HepG2 (cell line): ENCODE measurements around the gene SMIM11. TPM values are rescaled to one million over a fixed set of nuclear protein-coding genes. Genes with fewer than 3 reads are reported as not detected.
A peak's percentile ranks its signal among the peaks of the same experiment; 100 is the strongest.

Source experiments
- ARNT2 ChIP-seq: sonication (generic); formaldehyde crosslinking; IDR thresholded peaks from 2 replicates; pipeline ENCODE4 v1.8.0; 2022; ENCODE audit warnings: mild to moderate bottlenecking, low read depth, missing genetic modification reagents, moderate library complexity
- FOXA3 ChIP-seq: IDR thresholded peaks from 2 replicates; pipeline ENCODE4 v1.6.1; 2016; ENCODE audit warnings: missing genetic modification reagents, missing compliant biosample characterization
- GMEB2 ChIP-seq: IDR thresholded peaks from 2 replicates; pipeline ENCODE4 v1.6.1; 2016; ENCODE audit warnings: missing biosample characterization, missing genetic modification reagents, low read depth
- HHEX ChIP-seq: IDR thresholded peaks from 2 replicates; pipeline ENCODE4 v1.6.1; 2016; ENCODE audit warnings: control low read depth
- HOMEZ ChIP-seq: IDR thresholded peaks from 2 replicates; pipeline ENCODE4 v1.6.1; 2016; ENCODE audit warnings: low read depth
- ISX ChIP-seq: sonication (generic); formaldehyde crosslinking; conservative IDR thresholded peaks from 2 replicates; pipeline ENCODE4 v1.5.0; 2020; ENCODE audit warnings: missing genetic modification reagents
- KAT7 ChIP-seq: IDR thresholded peaks from 2 replicates; pipeline ENCODE4 v1.6.1; 2018; ENCODE audit warnings: borderline replicate concordance, missing compliant biosample characterization
- MAF1 ChIP-seq: sonication (generic); formaldehyde crosslinking; IDR thresholded peaks from 2 replicates; pipeline ENCODE4 v1.5.0; 2020; ENCODE audit warnings: missing genetic modification reagents, borderline replicate concordance
- NRL ChIP-seq: sonication (generic); formaldehyde crosslinking; IDR thresholded peaks from 2 replicates; pipeline ENCODE4 v1.5.0; 2020; ENCODE audit warnings: missing genetic modification reagents, mild to moderate bottlenecking, moderate library complexity, borderline replicate concordance
- PAXIP1 ChIP-seq: sonication (generic); formaldehyde crosslinking; conservative IDR thresholded peaks from 2 replicates; pipeline ENCODE4 v1.4.0; 2020; ENCODE audit warnings: mild to moderate bottlenecking, missing genetic modification reagents, moderate library complexity
- POGK ChIP-seq: sonication (generic); formaldehyde crosslinking; conservative IDR thresholded peaks from 2 replicates; pipeline ENCODE4 v1.8.0; 2022; ENCODE audit warnings: mild to moderate bottlenecking, moderate library complexity, missing genetic modification reagents
- SIX1 ChIP-seq: sonication (generic); formaldehyde crosslinking; IDR thresholded peaks from 2 replicates; pipeline ENCODE4 v1.4.0; 2020; ENCODE audit warnings: missing genetic modification reagents, borderline replicate concordance
- SKIL ChIP-seq: sonication (generic); formaldehyde crosslinking; IDR thresholded peaks from 2 replicates; pipeline ENCODE4 v1.8.0; 2022; ENCODE audit warnings: missing genetic modification reagents, mild to moderate bottlenecking, moderate library complexity, borderline replicate concordance
- SP4 ChIP-seq: sonication (generic); formaldehyde crosslinking; IDR thresholded peaks from 2 replicates; pipeline ENCODE4 v1.8.1; 2023; ENCODE audit warnings: mild to moderate bottlenecking, missing genetic modification reagents
- ZNF143 ChIP-seq: sonication (generic); formaldehyde crosslinking; IDR thresholded peaks from 2 replicates; pipeline ENCODE4 v1.4.0; 2020; ENCODE audit warnings: missing genetic modification reagents
- ZNF230 ChIP-seq: sonication (generic); formaldehyde crosslinking; IDR thresholded peaks from 2 replicates; pipeline ENCODE4 v1.4.0; 2020; ENCODE audit warnings: mild to moderate bottlenecking, missing genetic modification reagents
- ZNF263 ChIP-seq: sonication (generic); formaldehyde crosslinking; IDR thresholded peaks from 2 replicates; pipeline ENCODE4 v1.4.0; 2020; ENCODE audit warnings: missing genetic modification reagents
- polyA plus RNA-seq, 8 experiments: library from polyadenylated mRNA; depleted of rRNA in 3 of 8; stranded (reverse) in 7 of 8; unstranded in 1 of 8; fragments of >200 nt; fragmentation: Illumina TruSeq in 4 of 8; extraction: Trizol in 4 of 8; gene quantifications; 2 replicates each; pipeline versions ENCODE4 v1.2.1 to v1.2.3, GENCODE V29; 2011 to 2016; ENCODE audit warnings: low read depth in 4 of 8, missing spikeins in 1 of 8, mixed read lengths in 1 of 8; ENCODE audit not compliant: insufficient read depth in 1 of 8
- total RNA-seq, 5 experiments: library from RNA; depleted of rRNA; stranded (reverse); fragments of >200 nt; fragmentation: Illumina TruSeq; extraction: Trizol; gene quantifications; 2 replicates each; pipeline ENCODE4 v1.2.3, GENCODE V29; 2016; ENCODE audit warnings: low read depth in 1 of 5

The SMIM11 gene
- total and polyA plus RNA-seq, 2 of the 13 experiments (the other 11 are each of a cell fraction or from before 2014, with no cell fraction given), result 6.4 to 18.9 TPM

GRCh38 chr21:34351786-34352241 lies 23.5 kb upstream of the SMIM11 start (continued):
- TF ChIP-seq ZNF263, result peak; percentile 99
- TF ChIP-seq POGK, result no peak
- peak; percentile 61; the same call in 1 of the 2 replicates for TF ChIP-seq HOMEZ
- no peak for TF ChIP-seq KAT7 (CRISPR knock-in tag)
- TF ChIP-seq PAXIP1 (CRISPR knock-in tag), result no peak; the same call in 1 of the 2 replicates
- TF ChIP-seq ZNF230 (CRISPR knock-in tag), result no peak
- no peak for TF ChIP-seq ARNT2 (CRISPR knock-in tag)
- TF ChIP-seq SIX1 (CRISPR knock-in tag), result no peak
- TF ChIP-seq SP4 (CRISPR knock-in tag), result no peak
- TF ChIP-seq HHEX, result no peak
- TF ChIP-seq FOXA3 (CRISPR knock-in tag), result peak; percentile 56
- TF ChIP-seq MAF1 (CRISPR knock-in tag), result no peak
- TF ChIP-seq SKIL (CRISPR knock-in tag), result no peak
- no peak for TF ChIP-seq ZNF143
- no peak for TF ChIP-seq ISX (CRISPR knock-in tag)
- TF ChIP-seq GMEB2 (CRISPR knock-in tag), result no peak
- no peak for TF ChIP-seq NRL (CRISPR knock-in tag)
